H1 (cell line): Measurements from ENCODE around the gene MAP10. TPM values are rescaled to one million over a fixed set of nuclear protein-coding genes. Genes with fewer than 3 reads are reported as not detected.

Experiments
- CTCF ChIA-PET: fragments of 300-600 bp; sonication (Branson Sonifier 250); formaldehyde crosslinking; loops from one replicate; lab custom pipeline; 2021; ENCODE audit not compliant: partially characterized antibody; lab: Charles Lee
- POLR2A ChIA-PET: fragments of 300-600 bp; sonication (Branson Sonifier 250); formaldehyde crosslinking; loops from one replicate; lab custom pipeline; 2021; ENCODE audit warnings: inconsistent platforms; ENCODE audit not compliant: partially characterized antibody; lab: Charles Lee
- DNase-seq, 2 experiments: peaks; one replicate each; pipeline versions ENCODE4 v3.0.0 to v3.0.0-alpha.2; 2010 to 2022; ENCODE audit warnings: low spot score in 2 of 2, low read depth in 1 of 2, mixed read lengths in 1 of 2
- FAIRE-seq: peaks from 2 replicates; lab custom pipeline; 2011; peaks lifted over from hg19 to GRCh38; lab: Jason Lieb, UNC
- H2AFZ ChIP-seq: 2 replicates; pipeline ENCODE4 v1.8.1; 2012; ENCODE audit warnings: low read length, inconsistent platforms
- H2AK5ac ChIP-seq: 2 replicates; pipeline ENCODE4 v1.6.1; 2013; ENCODE audit warnings: low read depth, low read length
- H2BK120ac ChIP-seq: replicated peaks from 2 replicates; pipeline ENCODE3; 2013; ENCODE audit warnings: low read depth, low read length, inconsistent platforms
- H2BK12ac ChIP-seq: 2 replicates; pipeline ENCODE4 v1.6.1; 2013; ENCODE audit warnings: low read depth, low read length
- H2BK15ac ChIP-seq: 2 replicates; pipeline ENCODE4 v1.6.1; 2013; ENCODE audit warnings: low read length
- H2BK20ac ChIP-seq: 2 replicates; pipeline ENCODE4 v1.6.1; 2013; ENCODE audit warnings: low read length
- H2BK5ac ChIP-seq: 2 replicates; pipeline ENCODE4 v1.6.1; 2013; ENCODE audit warnings: low read depth, low read length
- H3K14ac ChIP-seq: 2 replicates; pipeline ENCODE4 v1.6.1; 2013; ENCODE audit warnings: inconsistent platforms; ENCODE audit not compliant: insufficient read length
- H3K18ac ChIP-seq: 2 replicates; pipeline ENCODE4 v1.6.1; 2013; ENCODE audit warnings: low read length; ENCODE audit errors: extremely low read depth
- H3K23ac ChIP-seq: 2 replicates; pipeline ENCODE4 v1.6.1; 2013; ENCODE audit warnings: inconsistent platforms; ENCODE audit not compliant: insufficient read length
- H3K23me2 ChIP-seq: 2 replicates; pipeline ENCODE4 v1.6.1; 2013; ENCODE audit warnings: low read depth, low read length
- H3K27ac ChIP-seq: 2 replicates; pipeline ENCODE4 v1.6.1; 2011; ENCODE audit warnings: low read depth, low read length, inconsistent platforms
- H3K27me3 ChIP-seq, 4 experiments: replicated peaks in 1 of 4; 1 replicate in 1 of 4; 2 replicates in 3 of 4; pipeline versions ENCODE4 v1.6.1 to v1.8.1; 2011 to 2013; ENCODE audit warnings: low read length in 3 of 4, mild to moderate bottlenecking in 3 of 4, inconsistent platforms in 2 of 4, mixed read lengths in 2 of 4, moderate library complexity in 1 of 4; ENCODE audit not compliant: control insufficient read depth in 3 of 4, insufficient read depth in 3 of 4; ENCODE audit errors: extremely low read depth in 1 of 4
- H3K36me3 ChIP-seq, 4 experiments: 2 replicates each; pipeline versions ENCODE4 v1.6.1 to v1.8.1; 2011 to 2013; ENCODE audit warnings: mild to moderate bottlenecking in 4 of 4, low read length in 3 of 4, moderate library complexity in 2 of 4, control low read depth in 1 of 4, inconsistent platforms in 1 of 4; ENCODE audit not compliant: insufficient read depth in 4 of 4, control insufficient read depth in 2 of 4
- H3K4ac ChIP-seq: replicated peaks from 2 replicates; pipeline ENCODE3; 2013; ENCODE audit warnings: low read length, low read depth, mixed read lengths, inconsistent platforms; ENCODE audit not compliant: insufficient read length
- H3K4me1 ChIP-seq, 4 experiments: replicated peaks in 1 of 4; 1 replicate in 1 of 4; 2 replicates in 3 of 4; pipeline versions ENCODE4 v1.6.1 to v1.8.1; 2011 to 2013; ENCODE audit warnings: low read length in 3 of 4, inconsistent platforms in 2 of 4, mixed read lengths in 1 of 4; ENCODE audit not compliant: insufficient read depth in 4 of 4, control insufficient read depth in 3 of 4
- H3K4me2 ChIP-seq, 2 experiments: 2 replicates each; pipeline versions ENCODE4 v1.6.1 to v1.8.1; 2011 to 2013; ENCODE audit warnings: low read depth in 2 of 2, low read length in 2 of 2, control low read depth in 1 of 2, inconsistent platforms in 1 of 2, mild to moderate bottlenecking in 1 of 2; ENCODE audit not compliant: insufficient read depth in 1 of 2
- H3K4me3 ChIP-seq, 4 experiments: fragments of 200-600, 300-600 bp in 1 of 4; sonication (generic), shearing (Covaris generic), sonication (Bioruptor Twin) in 1 of 4; 2 replicates each; pipeline versions ENCODE4 v1.5.1 to v1.8.1; 2011 to 2016; ENCODE audit warnings: low read length in 4 of 4, low read depth in 3 of 4, control low read depth in 2 of 4, inconsistent platforms in 2 of 4, mild to moderate bottlenecking in 2 of 4, mixed read lengths in 1 of 4, moderate library complexity in 1 of 4; ENCODE audit not compliant: insufficient read depth in 2 of 4; ENCODE audit errors: extremely low read depth in 1 of 4
- H3K56ac ChIP-seq: replicated peaks from 2 replicates; pipeline ENCODE3; 2013; ENCODE audit warnings: low read depth, mild to moderate bottlenecking, mixed read lengths, low read length, inconsistent platforms; ENCODE audit not compliant: insufficient read length
- H3K79me1 ChIP-seq: 2 replicates; pipeline ENCODE4 v1.6.1; 2013; ENCODE audit warnings: low read depth, low read length, control low read depth
- H3K79me2 ChIP-seq, 2 experiments: 2 replicates each; pipeline versions ENCODE4 v1.6.1 to v1.8.1; 2012 to 2013; ENCODE audit warnings: low read length in 2 of 2, mild to moderate bottlenecking in 2 of 2, inconsistent platforms in 1 of 2; ENCODE audit not compliant: insufficient read depth in 2 of 2, control insufficient read depth in 1 of 2
- H3K9ac ChIP-seq, 4 experiments: replicated peaks in 1 of 4; 1 replicate in 1 of 4; 2 replicates in 3 of 4; pipeline versions ENCODE4 v1.6.1 to v1.8.1; 2011 to 2013; ENCODE audit warnings: low read depth in 3 of 4, low read length in 3 of 4, control low read depth in 2 of 4, mild to moderate bottlenecking in 2 of 4, moderate library complexity in 2 of 4, inconsistent platforms in 1 of 4; ENCODE audit errors: extremely low read depth in 1 of 4
- H3K9me3 ChIP-seq, 2 experiments: 2 replicates each; pipeline versions ENCODE4 v1.6.1 to v1.8.1; 2012 to 2013; ENCODE audit warnings: mild to moderate bottlenecking in 2 of 2, moderate library complexity in 2 of 2, control low read depth in 1 of 2, inconsistent platforms in 1 of 2, low read depth in 1 of 2, low read length in 1 of 2, mixed read lengths in 1 of 2; ENCODE audit not compliant: insufficient read depth in 2 of 2
- H4K20me1 ChIP-seq, 2 experiments: replicated peaks in 1 of 2; 2 replicates each; pipeline versions ENCODE3 to v1.8.1; 2011 to 2013; ENCODE audit warnings: inconsistent platforms in 2 of 2, low read length in 2 of 2, mild to moderate bottlenecking in 1 of 2; ENCODE audit not compliant: insufficient read depth in 2 of 2, control insufficient read depth in 1 of 2
- H4K5ac ChIP-seq: 2 replicates; pipeline ENCODE4 v1.6.1; 2013; ENCODE audit warnings: low read length, low read depth, mixed read lengths, inconsistent platforms; ENCODE audit not compliant: insufficient read length
- H4K8ac ChIP-seq: 2 replicates; pipeline ENCODE4 v1.8.0; 2013; ENCODE audit warnings: mild to moderate bottlenecking, moderate library complexity, low read length, inconsistent platforms; ENCODE audit not compliant: insufficient read depth; ENCODE audit errors: extremely low read depth
- H4K91ac ChIP-seq: replicated peaks from 2 replicates; pipeline ENCODE3; 2013; ENCODE audit warnings: low read length, mixed read lengths, inconsistent platforms; ENCODE audit not compliant: insufficient read length
- BCL11A ChIP-seq, 2 experiments: IDR thresholded peaks; one replicate each; pipeline ENCODE4 v1.6.1; 2011; ENCODE audit warnings: low read depth in 2 of 2, low read length in 2 of 2, mild to moderate bottlenecking in 2 of 2
- CEBPB ChIP-seq: IDR thresholded peaks from 2 replicates; pipeline ENCODE4 v1.6.1; 2012; ENCODE audit warnings: low read depth, low read length
- GTF2F1 ChIP-seq: IDR thresholded peaks from 2 replicates; pipeline ENCODE4 v1.6.1; 2012; ENCODE audit warnings: low read depth, low read length, improper control_type of control experiment, borderline replicate concordance
- HDAC6 ChIP-seq: IDR thresholded peaks from one replicate; pipeline ENCODE4 v1.7.1; 2012; ENCODE audit warnings: low read depth, mild to moderate bottlenecking, inconsistent platforms, low read length, moderate library complexity
- JUN ChIP-seq: IDR thresholded peaks from 2 replicates; pipeline ENCODE4 v1.6.1; 2011; ENCODE audit warnings: low read depth, mild to moderate bottlenecking, improper control_type of control experiment, low read length
- KDM5A ChIP-seq: fragments of 200-600 bp; IDR thresholded peaks from 2 replicates; pipeline ENCODE4 v1.7.1; 2012; ENCODE audit warnings: mild to moderate bottlenecking, low read length, inconsistent platforms, mixed read lengths
- MAFK ChIP-seq: IDR thresholded peaks from 2 replicates; pipeline ENCODE4 v1.6.1; 2012; ENCODE audit warnings: low read depth, mild to moderate bottlenecking, improper control_type of control experiment, low read length
- NANOG ChIP-seq: IDR thresholded peaks from 2 replicates; pipeline ENCODE4 v1.6.1; 2011; ENCODE audit warnings: low read length, low read depth, mild to moderate bottlenecking, inconsistent platforms; ENCODE audit not compliant: insufficient read depth, poor library complexity, severe bottlenecking
- SIX5 ChIP-seq: IDR thresholded peaks from 2 replicates; pipeline ENCODE4 v1.6.1; 2011; ENCODE audit warnings: mild to moderate bottlenecking, low read depth, low read length
- SRF ChIP-seq: IDR thresholded peaks from 2 replicates; pipeline ENCODE4 v1.6.1; 2011; ENCODE audit warnings: mild to moderate bottlenecking, low read depth, low read length, moderate library complexity
- TAF1 ChIP-seq: IDR thresholded peaks from 2 replicates; pipeline ENCODE4 v1.6.1; 2011; ENCODE audit warnings: mild to moderate bottlenecking, low read depth, low read length
- TBP ChIP-seq: IDR thresholded peaks from 2 replicates; pipeline ENCODE4 v1.6.1; 2011; ENCODE audit warnings: low read depth, low read length, improper control_type of control experiment
- TEAD4 ChIP-seq: IDR thresholded peaks from 2 replicates; pipeline ENCODE4 v1.6.1; 2012; ENCODE audit warnings: low read depth, low read length, inconsistent platforms, mixed read lengths
- YY1 ChIP-seq: IDR thresholded peaks from 2 replicates; pipeline ENCODE4 v1.6.1; 2011; ENCODE audit warnings: low read depth, mild to moderate bottlenecking, low read length
- ZNF274 ChIP-seq: IDR thresholded peaks from 2 replicates; pipeline ENCODE4 v1.7.0; 2012; ENCODE audit warnings: low read length, borderline replicate concordance; ENCODE audit errors: extremely low read depth
- WGBS, 2 experiments: shearing (Covaris generic) in 1 of 2; methylation state at CpG; one replicate each; pipeline versions ENCODE4 v1.1.6 to v1.1.7; 2013 to 2015; ENCODE audit warnings: low lambda C conversion rate in 2 of 2, mixed read lengths in 2 of 2, inconsistent platforms in 1 of 2, low coverage in 1 of 2, missing lambda C conversion rate in 1 of 2; ENCODE audit not compliant: insufficient replicate concordance in 2 of 2, insufficient coverage in 1 of 2, insufficient read length in 1 of 2; ENCODE audit errors: extremely low coverage in 1 of 2, missing lambda C conversion rate in 1 of 2; 5-methylcytosine and 5-hydroxymethylcytosine counted together
- polyA plus RNA-seq, 7 experiments: library from polyadenylated mRNA; depleted of rRNA in 3 of 7; stranded (reverse) in 5 of 7; unstranded in 2 of 7; fragments of >200 nt in 5 of 7; fragments of 200-250 nt in 2 of 7; gene quantifications; 1 replicate in 5 of 7; 2 replicates in 1 of 7; 4 replicates in 1 of 7; pipeline versions ENCODE4 v1.2.1 to v1.2.3, GENCODE V29; 2011 to 2013; ENCODE audit warnings: missing spikeins in 2 of 7, mixed read lengths in 2 of 7
- total RNA-seq: library from RNA; stranded (reverse); fragmentation: NEBNext Ultra II Directional; extraction: Animal tissue kit (Norgen Biotek cat#: 25700); gene quantifications from 2 replicates; pipeline ENCODE4 v1.2.1, GENCODE V29; 2021
- TF ChIP-seq, protein P1 (sequence below): IDR thresholded peaks from 2 replicates; pipeline ENCODE4 v1.6.1; 2012; ENCODE audit warnings: inconsistent platforms

The MAP10 gene
- total and polyA plus RNA-seq, 2 of the 8 experiments (the other 6 are each of a cell fraction or from before 2014, with no cell fraction given): 1.5 to 3.5 TPM

DNA sequence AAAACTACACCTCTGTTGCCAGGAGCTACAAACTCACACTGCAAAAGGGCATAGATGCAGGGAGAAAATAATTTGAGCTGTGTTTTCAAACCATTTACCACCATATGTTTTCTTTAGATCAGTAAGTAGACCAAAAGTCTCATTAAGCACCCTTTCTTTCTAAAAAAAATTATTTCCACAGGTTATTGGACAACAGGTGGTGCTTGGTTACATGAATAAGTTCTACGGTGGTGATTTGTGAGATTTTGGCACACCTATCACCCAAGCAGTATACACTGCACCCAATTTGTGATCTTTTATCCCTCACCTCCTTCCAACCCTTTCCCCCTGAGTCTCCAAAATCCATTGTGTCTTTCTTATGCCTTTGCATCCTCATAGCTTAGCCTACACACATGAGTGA is 21.1 kb downstream of the MAP10 start:
- CTCF ChIA-PET: no interaction called here
- no peak for FAIRE-seq

More for the DNA sequence above, 21.1 kb downstream of the MAP10 start:
- Histone ChIP-seq H4K20me1 (no peaks in the 10 kb centered on the region), H2AK5ac (no peak overlapping the region), H4K91ac (no peak overlapping the region), H3K23me2 (no peaks in the 10 kb centered on the region), H2BK15ac (no peak overlapping the region), H4K8ac (no peak overlapping the region), H2BK120ac (no peak overlapping the region), H2BK5ac (no peak overlapping the region), H2AFZ (no peak overlapping the region), H3K4me3 (no peak overlapping the region), H3K27ac (no peak overlapping the region), H3K79me1 (no peaks in the 10 kb centered on the region), H2BK12ac (no peak overlapping the region), H3K4ac (no peak overlapping the region), H3K9ac (no peak overlapping the region), H4K5ac (no peak overlapping the region), H3K27me3 (no peaks in the 10 kb centered on the region), H3K18ac (no peak overlapping the region), H3K9me3 (no peaks in the 10 kb centered on the region), H3K4me2 (no peak overlapping the region), H3K56ac (no peak overlapping the region), H3K4me1 (no peaks in the 10 kb centered on the region), H3K14ac (no peak overlapping the region), H3K79me2 (no peaks in the 10 kb centered on the region), H3K36me3 (no peaks in the 10 kb centered on the region), H3K23ac (no peak overlapping the region), H2BK20ac (no peak overlapping the region)
- POLR2A ChIA-PET: interaction anchor here (0.6 kb wide), 1 partner anchor 124 kb away, joined by 3 read pairs; no protein-coding TSS in a partner anchor
- TF ChIP-seq, protein P1, sequence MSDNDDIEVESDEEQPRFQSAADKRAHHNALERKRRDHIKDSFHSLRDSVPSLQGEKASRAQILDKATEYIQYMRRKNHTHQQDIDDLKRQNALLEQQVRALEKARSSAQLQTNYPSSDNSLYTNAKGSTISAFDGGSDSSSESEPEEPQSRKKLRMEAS: no peak
- no peak for TF ChIP-seq SIX5
- no peak for TF ChIP-seq HDAC6
- TF ChIP-seq SRF: no peak
- no peak for TF ChIP-seq TEAD4
- no peak for TF ChIP-seq GTF2F1
- no peak for TF ChIP-seq ZNF274
- no peak for TF ChIP-seq MAFK
- no peak for TF ChIP-seq BCL11A (IDR thresholded peaks at IDR 0.05; ENCODE audit: low read depth in 2 of 2, low read length in 2 of 2)
- TF ChIP-seq CEBPB: no peak
- TF ChIP-seq YY1: no peak
- no peak for TF ChIP-seq TAF1
- TF ChIP-seq JUN: no peak
- no peak for TF ChIP-seq TBP
- TF ChIP-seq KDM5A: no peak
- no peak for TF ChIP-seq NANOG
- WGBS, 2 experiments: 93% methylated on average over 1 of the region's 1 CpG; no CpG with 5 or more reads in 1 of the 2 experiments
- no peak for DNase-seq
